SK-N-MC (cell line): ENCODE results near the gene IFNA10.

Source experiments
- EZH2 ChIP-seq: fragments of 200-600 bp; sonication (generic); IDR thresholded peaks from one replicate; pipeline ENCODE4 v1.6.1; 2017; ENCODE audit warnings: antibody characterized with exemption
- FOXP2 ChIP-seq: optimal IDR thresholded peaks from 2 replicates; pipeline ENCODE3; 2011; ENCODE audit warnings: mild to moderate bottlenecking, moderate library complexity; ENCODE audit not compliant: insufficient read depth; ENCODE audit errors: extremely low read length, control extremely low read depth
- POLR2AphosphoS5 ChIP-seq: IDR thresholded peaks from 2 replicates; pipeline ENCODE4 v1.6.1; 2012; ENCODE audit warnings: mild to moderate bottlenecking, low read depth, low read length, borderline replicate concordance

- no peak for TF ChIP-seq EZH2
- TF ChIP-seq POLR2AphosphoS5: no peak
- no peak for TF ChIP-seq FOXP2
Measured at GRCh38 chr9:21251190-21251589, 44.2 kb upstream of the IFNA10 start.
